Smooth muscle cell (in vitro differentiated cells): Measurements from ENCODE around the gene USP21. TPM values are rescaled to one million over a fixed set of nuclear protein-coding genes. Genes with fewer than 3 reads are reported as not detected.

Source experiments
- DNase-seq: peaks from one replicate; lab custom pipeline; 2025; ENCODE audit not compliant: unreplicated experiment; lab: John Stamatoyannopoulos, UW
- H2AFZ ChIP-seq: fragments of 200-600 bp; sonication (generic); 2 replicates; pipeline ENCODE4 v1.6.0; 2016; ENCODE audit warnings: antibody characterized with exemption, low read depth, mild to moderate bottlenecking
- H3F3A ChIP-seq: fragments of 200-600 bp; sonication (generic); 2 replicates; pipeline ENCODE4 v1.6.0; 2017; ENCODE audit warnings: antibody characterized with exemption, low read depth
- H3K27ac ChIP-seq: fragments of 200-600 bp; sonication (generic); 2 replicates; pipeline ENCODE4 v1.5.1; 2016; ENCODE audit warnings: low read depth, mild to moderate bottlenecking
- H3K27me3 ChIP-seq: fragments of 200-600 bp; sonication (generic); 2 replicates; pipeline ENCODE4 v1.6.1; 2016; ENCODE audit warnings: low read depth, mild to moderate bottlenecking
- H3K36me3 ChIP-seq: fragments of 200-600 bp; sonication (generic); 2 replicates; pipeline ENCODE4 v1.5.1; 2016; ENCODE audit warnings: low read depth
- H3K4me1 ChIP-seq: fragments of 200-600 bp; sonication (generic); 2 replicates; pipeline ENCODE4 v1.5.1; 2016; ENCODE audit warnings: low read depth
- H3K4me2 ChIP-seq: fragments of 200-600 bp; sonication (generic); 2 replicates; pipeline ENCODE4 v1.6.0; 2016; ENCODE audit warnings: mild to moderate bottlenecking
- H3K4me3 ChIP-seq: fragments of 200-600 bp; sonication (generic); 2 replicates; pipeline ENCODE4 v1.5.1; 2016; ENCODE audit warnings: mild to moderate bottlenecking
- H3K79me2 ChIP-seq: fragments of 200-600 bp; sonication (generic); 2 replicates; pipeline ENCODE4 v1.6.0; 2016; ENCODE audit warnings: low read depth, mild to moderate bottlenecking
- H3K9ac ChIP-seq: fragments of 200-600 bp; sonication (generic); 2 replicates; pipeline ENCODE4 v1.6.0; 2016; ENCODE audit warnings: low read depth
- H3K9me3 ChIP-seq: fragments of 200-600 bp; sonication (generic); replicated peaks from 2 replicates; pipeline ENCODE4 v1.5.1; 2016; ENCODE audit warnings: low read depth
- H4K20me1 ChIP-seq: fragments of 200-600 bp; sonication (generic); 2 replicates; pipeline ENCODE4 v1.6.0; 2016; ENCODE audit warnings: low read depth
- CTCF ChIP-seq: fragments of 200-600 bp; sonication (generic); IDR thresholded peaks from 2 replicates; pipeline ENCODE4 v1.5.1; 2017; ENCODE audit warnings: borderline replicate concordance, mild to moderate bottlenecking, antibody characterized with exemption; ENCODE audit not compliant: insufficient read depth, poor library complexity, severe bottlenecking
- WGBS: methylation state at CpG from one replicate; pipeline ENCODE4 v1.1.7; 2016; ENCODE audit warnings: low lambda C conversion rate; 5-methylcytosine and 5-hydroxymethylcytosine counted together
- polyA plus RNA-seq: library from polyadenylated mRNA; unstranded; fragments of >200 nt; fragmentation: Nextera tagmentation; extraction: Ambion mirVana; gene quantifications from 2 replicates; pipeline ENCODE4 v1.2.1, GENCODE V29; 2016
- total RNA-seq: library from RNA; depleted of rRNA; stranded (reverse); fragments of >200 nt; gene quantifications from 2 replicates; pipeline ENCODE4 v1.2.3, GENCODE V29; 2014

Gene USP21
- total and polyA plus RNA-seq, 2 experiments from 2014 or later, result 10.7 to 25.4 TPM

- TF ChIP-seq CTCF, result no peak
- Histone ChIP-seq H3K4me1 (peaks cover 40% of the 10 kb centered on the region), H3K27me3 (no peaks in the 10 kb centered on the region), H3K4me3 (no peak overlapping the region), H3K9me3 (no peaks in the 10 kb centered on the region), H3K36me3 (no peaks in the 10 kb centered on the region), H3K79me2 (peaks cover 6% of the 10 kb centered on the region), H4K20me1 (no peaks in the 10 kb centered on the region), H3K9ac (peak overlapping the region; percentile 78), H3K4me2 (peak overlapping the region; percentile 87), H3F3A (peaks cover 7% of the 10 kb centered on the region), H2AFZ (no peak overlapping the region), H3K27ac (peak overlapping the region; percentile 98)
- DNase-seq, result no peak
- WGBS, result 98% methylated on average over 7 of the region's 7 CpGs
Observed at GRCh38 chr1:161196111-161196510, 36.8 kb downstream of the USP21 start.

GRCh38 chr1:161196521-161197451 is 37.5 kb downstream of the USP21 start:
- Histone ChIP-seq H3K9ac (peak overlapping the region; percentile 78), H3F3A (peaks cover 11% of the 10 kb centered on the region), H3K4me3 (peak overlapping the region; percentile 45), H3K9me3 (no peaks in the 10 kb centered on the region), H4K20me1 (no peaks in the 10 kb centered on the region), H3K4me1 (peaks cover 47% of the 10 kb centered on the region), H3K27ac (peak overlapping the region; percentile 98), H3K79me2 (peaks cover 6% of the 10 kb centered on the region), H3K27me3 (no peaks in the 10 kb centered on the region), H3K4me2 (peak overlapping the region; percentile 87), H3K36me3 (no peaks in the 10 kb centered on the region), H2AFZ (peak overlapping the region; percentile 90)
- 52% methylated on average over 23 of the region's 27 CpGs for WGBS
- DNase-seq, result peak; percentile 51
- no peak for TF ChIP-seq CTCF

- H3K4me3 ChIP-seq, result peak overlapping the region; percentile 45
- H4K20me1 ChIP-seq, result no peaks in the 10 kb centered on the region
- peaks cover 11% of the 10 kb centered on the region for H3F3A ChIP-seq
- WGBS, result 79% methylated on average over 11 of the region's 11 CpGs
- peak overlapping the region; percentile 90 for H2AFZ ChIP-seq
- no peak for DNase-seq
- no peaks in the 10 kb centered on the region for H3K9me3 ChIP-seq
- H3K4me2 ChIP-seq, result peak overlapping the region; percentile 87
- H3K9ac ChIP-seq, result peak overlapping the region; percentile 78
- peaks cover 47% of the 10 kb centered on the region for H3K4me1 ChIP-seq
- peaks cover 10% of the 10 kb centered on the region for H3K79me2 ChIP-seq
- peak overlapping the region; percentile 98 for H3K27ac ChIP-seq
- no peaks in the 10 kb centered on the region for H3K36me3 ChIP-seq
- no peaks in the 10 kb centered on the region for H3K27me3 ChIP-seq
- no peak for TF ChIP-seq CTCF
Observed at GRCh38 chr1:161197560-161198193, 38.4 kb downstream of the USP21 start.
